A673 (cell line): ENCODE data around the gene NPFF. TPM values are rescaled to one million over a fixed set of nuclear protein-coding genes. Genes with fewer than 3 reads are reported as not detected.

Source experiments
- BruUV-seq: library from RNA; stranded (reverse); fragments of 400-500 nt; replicated peaks from 2 replicates; lab custom pipeline; 2021; lab: Mats Ljungman, UMichigan
- CTCF ChIA-PET: fragments of 300-600 bp; sonication (Branson Sonifier 250); formaldehyde crosslinking; loops from one replicate; lab custom pipeline; 2022; ENCODE audit warnings: antibody characterized with exemption; lab: Charles Lee
- POLR2A ChIA-PET: fragments of 300-600 bp; sonication (Branson Sonifier 250); formaldehyde crosslinking; loops from one replicate; lab custom pipeline; 2022; ENCODE audit warnings: antibody characterized with exemption; ENCODE audit not compliant: low non-redundant PET; lab: Charles Lee
- DNase-seq: peaks from one replicate; pipeline ENCODE4 v3.0.0-alpha.2; 2015; ENCODE audit warnings: low spot score
- H3K27ac ChIP-seq: fragments of 200-600 bp; sonication (generic); 2 replicates; pipeline ENCODE4 v1.5.1; 2016; ENCODE audit warnings: mixed run types, low read depth, mild to moderate bottlenecking, mixed read lengths, antibody characterized with exemption, low read length; ENCODE audit not compliant: poor library complexity, severe bottlenecking
- H3K27me3 ChIP-seq: fragments of 200-600 bp; sonication (generic); replicated peaks from 2 replicates; pipeline ENCODE4 v1.6.1; 2017; ENCODE audit warnings: mixed run types, low read depth, mild to moderate bottlenecking, mixed read lengths, antibody characterized with exemption, low read length; ENCODE audit not compliant: insufficient read depth, poor library complexity
- H3K36me3 ChIP-seq: fragments of 200-600 bp; sonication (generic); 2 replicates; pipeline ENCODE4 v1.6.1; 2016; ENCODE audit warnings: mixed run types, mild to moderate bottlenecking, mixed read lengths, antibody characterized with exemption, low read length; ENCODE audit not compliant: insufficient read depth, poor library complexity, severe bottlenecking
- H3K4me1 ChIP-seq: fragments of 200-600 bp; sonication (generic); 2 replicates; pipeline ENCODE4 v1.6.1; 2017; ENCODE audit warnings: mixed run types, mild to moderate bottlenecking, mixed read lengths, antibody characterized with exemption, low read length; ENCODE audit not compliant: insufficient read depth, poor library complexity, severe bottlenecking
- H3K4me3 ChIP-seq: fragments of 200-600 bp; sonication (generic); 2 replicates; pipeline ENCODE4 v1.5.1; 2016; ENCODE audit warnings: low read depth, mixed run types, mild to moderate bottlenecking, mixed read lengths, low read length; ENCODE audit not compliant: poor library complexity, severe bottlenecking
- H3K9me3 ChIP-seq: fragments of 200-600 bp; sonication (generic); 2 replicates; pipeline ENCODE4 v1.6.1; 2016; ENCODE audit warnings: mixed run types, low read depth, mild to moderate bottlenecking, mixed read lengths, antibody characterized with exemption, low read length; ENCODE audit not compliant: poor library complexity, severe bottlenecking
- CTCF ChIP-seq: fragments of 300-800, 200-600 bp; sonication (generic); conservative IDR thresholded peaks from 2 replicates; pipeline ENCODE4 v1.5.1; 2017; ENCODE audit warnings: low read depth, mild to moderate bottlenecking, antibody characterized with exemption, low read length, moderate library complexity, mixed read lengths
- EZH2 ChIP-seq: fragments of 200-600 bp; sonication (generic); IDR thresholded peaks from 2 replicates; pipeline ENCODE4 v1.6.1; 2017; ENCODE audit warnings: borderline replicate concordance, low read depth, mild to moderate bottlenecking, mixed read lengths, antibody characterized with exemption, low read length; ENCODE audit not compliant: poor library complexity, severe bottlenecking
- intact Hi-C: fragments of 100-400 bp; cut with micrococcal nuclease; formaldehyde crosslinking; loops from one replicate; pipeline ENCODE4 v1.10.0; 2022; ENCODE audit not compliant: unreplicated experiment
- total RNA-seq: library from RNA; stranded (reverse); gene quantifications from 2 replicates; pipeline ENCODE4 v1.2.3, GENCODE V29; 2021

Gene NPFF
- total RNA-seq, 1 experiment from 2014 or later = not detected

GRCh38 chr12:53514628-53515290 is 7.5 kb upstream of the NPFF start:
- CTCF ChIA-PET = no interaction called here
- intact Hi-C loops = no loop called here
- BruUV-seq = no TSS peak
- TF ChIP-seq EZH2 (no peak), CTCF (no peak)
- no peak overlapping the region for H3K27ac ChIP-seq
- DNase-seq = no peak
- H3K4me3 ChIP-seq = no peak overlapping the region
- H3K36me3 ChIP-seq = peaks cover 38% of the 10 kb centered on the region
- no peaks in the 10 kb centered on the region for H3K27me3 ChIP-seq
- H3K9me3 ChIP-seq = no peaks in the 10 kb centered on the region
- H3K4me1 ChIP-seq = no peaks in the 10 kb centered on the region
- POLR2A ChIA-PET = interaction anchor here (0.6 kb wide), 1 partner anchor 60 kb away, joined by 4 read pairs; no protein-coding TSS in a partner anchor

GRCh38 chr12:53513712-53514410 is 6.6 kb upstream of the NPFF start:
- BruUV-seq = no TSS peak

More at GRCh38 chr12:53513712-53514410, 6.6 kb upstream of the NPFF start:
- CTCF ChIA-PET = no interaction called here
- Histone ChIP-seq H3K9me3 (no peaks in the 10 kb centered on the region), H3K36me3 (peaks cover 34% of the 10 kb centered on the region), H3K27me3 (no peaks in the 10 kb centered on the region), H3K4me3 (no peak overlapping the region), H3K27ac (no peak overlapping the region), H3K4me1 (no peaks in the 10 kb centered on the region)
- POLR2A ChIA-PET = no interaction called here
- no peak for DNase-seq
- intact Hi-C loops = no loop called here
- TF ChIP-seq CTCF = no peak
- TF ChIP-seq EZH2 = no peak
